GM21390 (cell line): Measurements from ENCODE around the gene ZNF442.
"Not testable (repeated sequence)": the region's sequence is repeated elsewhere in the genome, so short reads cannot be mapped to it uniquely, and the experiment has no call there.

Experiments
- ATAC-seq: cut with Tn5 transposase; IDR thresholded peaks from one replicate; pipeline ENCODE4 v1.9.1; 2021; ENCODE audit not compliant: unreplicated experiment

The ZNF442 gene

DNA sequence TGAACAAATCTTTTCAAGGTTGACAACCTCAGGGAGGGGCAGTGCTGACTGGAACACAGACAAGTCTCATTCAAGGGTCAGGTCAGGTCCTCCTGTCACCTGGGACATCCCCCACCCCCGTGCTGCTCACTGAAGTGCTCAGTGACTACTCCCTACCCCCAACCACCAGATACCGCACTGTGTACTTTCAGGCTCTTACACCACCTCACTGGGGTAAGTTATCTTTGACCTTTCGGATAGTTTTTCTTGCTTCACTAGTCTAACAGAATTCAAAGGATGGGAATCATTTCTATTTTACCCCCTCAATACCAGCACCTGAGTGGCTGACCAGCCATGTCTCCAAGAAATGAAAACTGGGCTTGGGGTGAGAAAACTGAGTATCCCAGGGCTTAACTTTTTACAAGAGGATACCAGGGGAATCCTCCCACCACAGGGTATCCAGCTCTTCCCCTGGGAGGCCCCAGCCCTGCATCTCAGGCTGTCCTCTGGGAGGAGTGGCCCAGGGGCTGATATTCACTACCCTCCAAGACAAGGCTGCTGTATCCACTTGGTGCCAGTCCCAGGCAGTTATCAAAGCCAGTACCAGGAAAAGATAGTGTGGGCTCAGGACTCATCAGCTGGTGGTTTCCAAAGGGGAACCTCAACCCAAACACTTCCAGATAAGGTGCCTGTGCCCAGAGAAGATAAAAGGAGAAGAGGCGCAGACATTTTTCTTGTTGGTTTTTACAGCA, 34.1 kb downstream of the ZNF442 start:
- peak; percentile 36 for ATAC-seq

DNA sequence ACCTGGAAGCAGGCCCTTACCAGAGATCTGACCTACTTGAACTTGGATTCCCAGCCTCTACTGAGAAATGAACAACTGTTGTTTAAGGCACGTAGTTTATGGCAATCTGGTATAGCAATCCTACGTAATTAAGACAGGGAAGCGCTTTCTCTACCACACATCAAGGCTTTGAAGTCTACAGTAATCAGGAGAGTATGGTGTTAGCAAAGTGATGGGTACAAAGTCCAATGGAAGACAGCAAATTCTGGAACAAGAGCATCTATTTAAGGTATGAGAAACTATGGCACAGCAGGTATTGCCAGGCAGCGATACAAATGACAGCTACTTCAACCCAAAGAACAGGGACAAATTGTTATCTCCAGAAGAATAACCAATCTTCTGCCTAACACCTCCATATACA, 35.1 kb downstream of the ZNF442 start:
- ATAC-seq, result no peak

DNA sequence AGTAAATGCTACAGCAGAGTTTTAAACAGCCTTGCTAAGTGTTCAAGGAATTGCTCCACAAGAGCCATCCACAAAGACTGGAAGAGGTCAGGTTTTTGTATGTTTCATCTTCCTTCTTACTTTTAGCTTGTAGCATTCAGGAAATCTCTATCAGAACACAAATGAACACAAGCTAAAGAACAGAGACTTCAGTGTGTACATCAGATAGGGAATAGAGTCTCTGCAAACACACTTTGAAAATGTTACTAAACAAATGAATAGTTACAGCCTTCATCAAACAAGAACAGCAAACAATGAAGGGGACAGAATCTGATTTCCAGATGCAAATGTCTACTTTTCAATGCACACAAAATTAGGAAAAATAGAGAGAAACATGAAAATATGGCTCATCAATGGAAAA, 39.8 kb downstream of the ZNF442 start:
- ATAC-seq, result no peak

DNA sequence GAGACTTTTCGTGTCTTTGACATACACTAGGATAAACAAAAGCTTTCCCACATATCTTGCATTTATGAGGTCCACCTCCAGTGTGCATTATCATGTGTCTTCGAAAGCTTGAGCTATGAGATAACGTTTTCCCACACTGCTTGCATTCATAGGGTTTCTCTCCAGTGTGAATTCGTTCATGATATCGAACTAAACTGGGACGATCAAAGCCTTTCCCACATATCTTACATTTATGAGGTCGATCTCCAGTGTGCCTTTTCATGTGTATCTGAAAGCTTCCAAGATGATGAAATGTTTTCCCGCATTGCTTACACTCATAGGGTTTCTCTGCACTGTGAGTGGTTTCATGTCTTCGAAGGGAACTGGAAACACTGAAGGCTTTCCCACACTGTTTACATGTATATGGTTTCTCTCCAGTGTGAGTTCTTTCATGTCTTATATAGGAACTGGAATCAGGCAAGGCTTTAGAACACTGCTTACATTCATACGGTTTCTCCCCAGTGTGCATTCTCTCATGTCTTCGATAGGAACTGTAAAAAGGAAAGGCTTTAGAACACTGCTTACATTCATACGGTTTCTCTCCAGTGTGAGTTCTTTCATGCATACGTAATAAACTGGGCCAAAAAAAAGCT, 46.6 kb downstream of the ZNF442 start:
- ATAC-seq, result no peak

DNA sequence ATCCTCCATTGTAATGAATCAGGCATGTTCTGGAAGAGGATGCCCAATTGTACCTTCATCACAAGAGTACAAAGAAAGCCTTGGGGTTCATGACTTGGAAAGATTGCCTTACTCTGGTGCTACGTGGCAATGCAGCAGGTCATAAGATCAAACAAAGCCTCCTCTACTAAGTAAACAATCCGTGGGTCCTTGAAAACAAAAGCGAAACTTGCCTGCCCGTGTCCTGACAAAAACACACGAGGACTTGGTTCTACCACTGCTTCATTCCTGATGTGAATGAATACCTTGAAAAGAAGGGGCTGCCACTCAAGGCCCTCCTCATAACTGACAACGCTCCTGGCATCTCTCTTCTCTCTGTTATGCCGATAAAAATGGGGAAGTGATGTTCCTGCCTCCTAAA, 50.9 kb downstream of the ZNF442 start:
- ATAC-seq, result no peak

DNA sequence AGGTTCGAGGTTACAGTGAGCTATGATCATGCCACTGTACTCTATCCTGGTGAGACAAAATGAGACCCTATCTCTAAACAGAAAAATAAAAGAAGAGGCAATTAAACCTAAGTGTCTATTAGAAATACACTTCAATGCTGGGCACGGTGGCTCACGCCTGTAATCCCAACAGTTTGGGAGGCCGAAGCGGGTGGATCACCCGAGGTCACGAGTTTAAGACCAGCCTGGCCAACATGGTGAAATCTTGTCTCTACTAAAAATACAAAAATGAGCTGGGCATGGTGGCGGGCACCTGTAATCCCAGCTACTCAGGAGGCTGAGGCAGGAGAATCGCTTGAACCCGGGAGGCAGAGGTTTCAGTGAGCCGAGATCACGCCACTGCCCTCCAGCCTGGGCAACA, 56.6 kb downstream of the ZNF442 start:
- ATAC-seq, result not testable (repeated sequence)
